GM19438 (cell line): ENCODE results near the gene AGK.

Experiments used
- ATAC-seq: cut with Tn5 transposase; IDR thresholded peaks from one replicate; pipeline ENCODE4 v1.9.1; 2021; ENCODE audit warnings: low read depth; ENCODE audit not compliant: unreplicated experiment

Gene AGK

GRCh38 chr7:141551094-141551781 lies at the start of gene AGK:
AGK (plus strand) TSS chr7:141551410; CDS start chr7:141555467, 4,057 bp downstream.
- ATAC-seq = peak; percentile 87

- no peak for ATAC-seq
Observed at GRCh38 chr7:141501451-141501850, 49.8 kb upstream of the AGK start.

- no peak for ATAC-seq
Observed at GRCh38 chr7:141511316-141511675, 39.9 kb upstream of the AGK start.

- ATAC-seq = no peak
Observed at GRCh38 chr7:141511676-141512396, 39.4 kb upstream of the AGK start.

- no peak for ATAC-seq
Observed at GRCh38 chr7:141512597-141512996, 38.6 kb upstream of the AGK start.

- ATAC-seq = no peak
Observed at GRCh38 chr7:141513720-141514119, 37.5 kb upstream of the AGK start.

- ATAC-seq = no peak
Observed at GRCh38 chr7:141515941-141516340, 35.3 kb upstream of the AGK start.

- no peak for ATAC-seq
Observed at GRCh38 chr7:141519623-141520022, 31.6 kb upstream of the AGK start.

GRCh38 chr7:141522657-141523342 lies 28.4 kb upstream of the AGK start:
- no peak for ATAC-seq

- no peak for ATAC-seq
Observed at GRCh38 chr7:141525973-141526514, 25.2 kb upstream of the AGK start.

GRCh38 chr7:141527076-141527475 lies 24.1 kb upstream of the AGK start:
- ATAC-seq = no peak

GRCh38 chr7:141528399-141528798 lies 22.8 kb upstream of the AGK start:
- no peak for ATAC-seq

- ATAC-seq = no peak
Observed at GRCh38 chr7:141533149-141533949, 17.9 kb upstream of the AGK start.

- no peak for ATAC-seq
Observed at GRCh38 chr7:141534757-141535737, 16.2 kb upstream of the AGK start.

GRCh38 chr7:141537906-141538305 lies 13.3 kb upstream of the AGK start:
- no peak for ATAC-seq

- no peak for ATAC-seq
Observed at GRCh38 chr7:141541375-141541774, 9.8 kb upstream of the AGK start.

GRCh38 chr7:141544831-141545230 lies 6.4 kb upstream of the AGK start:
- no peak for ATAC-seq

GRCh38 chr7:141549582-141549981 lies 1.6 kb upstream of the AGK start:
- ATAC-seq = no peak

GRCh38 chr7:141550386-141551093 lies 670 bp upstream of the AGK start:
- ATAC-seq = peak; percentile 30
